ENCODE data around the gene IDH1. TPM values are rescaled to one million over a fixed set of nuclear protein-coding genes. Genes with fewer than 3 reads are reported as not detected.

The IDH1 gene
- total and polyA plus RNA-seq, 7 experiments from 2014 or later: 1.8 to 26.4 (median 16.0) TPM

DNA sequence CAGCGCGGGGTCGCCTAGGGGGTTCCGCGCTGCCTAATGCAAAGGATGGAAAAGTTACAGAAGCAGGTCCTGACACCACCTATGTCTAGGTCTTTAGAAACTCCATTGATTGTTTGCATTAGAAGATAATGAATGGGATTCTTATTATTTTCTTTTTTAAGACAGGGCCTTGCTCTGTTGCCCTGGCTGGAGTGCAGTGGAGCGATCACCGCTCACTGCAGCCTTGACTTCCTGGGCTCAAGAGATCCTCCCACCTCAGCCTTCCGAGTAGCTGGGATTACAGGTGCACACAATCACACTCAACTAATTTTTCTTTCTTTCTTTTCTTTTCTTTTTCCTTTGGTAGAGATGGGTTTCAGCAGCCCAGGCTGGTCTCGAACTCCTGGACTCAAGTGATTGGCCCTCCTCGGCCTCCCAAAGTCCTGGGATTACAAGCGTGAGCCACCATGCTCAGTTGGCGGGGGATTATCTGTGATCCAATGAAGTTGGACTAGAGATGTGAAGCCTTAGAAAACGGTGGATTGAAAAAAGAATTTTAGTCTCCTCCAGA lies 761 bp upstream of the IDH1 start:
- intact Hi-C loops (cut with micrococcal nuclease): loop anchor here (1.0 to 10.0 kb wide), 6 partner anchors 11 to 1915 kb away; partner anchors contain the start of genes CCNYL1 (in 2 of the 2), KANSL1L (in 1 of the 2), KLF7 (in 1 of the 2) and METTL21A (in 1 of the 2)
- Histone ChIP-seq H3K36me3 (ENCODE audit: control insufficient read depth in 2 of 3, insufficient read depth in 3 of 3, low read length in 3 of 3) (no peaks in the 10 kb centered on the region), H3K4me1 (ENCODE audit: control insufficient read depth in 2 of 2, insufficient read depth in 2 of 2, low read length in 2 of 2) (peaks cover 0 to 9% of the 10 kb centered on the region in 2 donors), H3K27ac (ENCODE audit: low read depth, low read length) (peak overlapping the region; percentile 62), H3K9me3 (ENCODE audit: control insufficient read depth in 2 of 3, low read length in 3 of 3) (no peaks in the 10 kb centered on the region), H3K27me3 (ENCODE audit: control insufficient read depth in 2 of 2, insufficient read depth in 2 of 2, low read length in 2 of 2) (no peaks in the 10 kb centered on the region), H3K4me3 (ENCODE audit: low read length) (peak overlapping the region; percentile 70)
- no peak for ATAC-seq
- H3K27ac Mint-ChIP-seq: peak overlapping the region in 8 of 9 donors; percentile 39 to 91 (median 82)
- no peak for DNase-seq
- peak overlapping the region; percentile 93 to 100 (median 97) for H3K4me3 Mint-ChIP-seq
- ChIA-PET CTCF (interaction anchor here (1.4 to 1.7 kb wide), 3 partner anchors 10 to 11 kb away, joined by 3 to 6 read pairs (median 3); partner anchors contain the start of gene PIKFYVE), POLR2A (interaction anchor here (3.7 kb wide), 1 partner anchor 10 kb away, joined by 32 read pairs; the partner anchor contains the start of gene PIKFYVE)
- H3K4me1 Mint-ChIP-seq: peaks cover 8 to 28% (median 23%) of the 10 kb centered on the region in 7 donors
- H3K9me3 Mint-ChIP-seq: no peaks in the 10 kb centered on the region
- H3K36me3 Mint-ChIP-seq: peaks cover 0 to 12% (median 4%) of the 10 kb centered on the region in 5 donors
- peaks cover 0 to 3% (median 0%) of the 10 kb centered on the region in 5 donors for H3K27me3 Mint-ChIP-seq

GRCh38 chr2:208254118-208254870 lies 577 bp downstream of the IDH1 start:
- H3K27ac Mint-ChIP-seq: peak overlapping the region; percentile 47 to 91 (median 79)
- peak; percentile 77 for ATAC-seq
- ChIA-PET POLR2A (interaction anchor here (0.7 to 3.7 kb wide), 3 partner anchors 11 to 181 kb away, joined by 3 to 32 read pairs (median 5); partner anchors contain the start of gene PIKFYVE), CTCF (interaction anchor here (1.0 to 1.9 kb wide), 5 partner anchors 9 to 79 kb away, joined by 3 to 12 read pairs (median 6); partner anchors contain the start of gene PIKFYVE)
- peaks cover 8 to 28% (median 23%) of the 10 kb centered on the region in 7 donors for H3K4me1 Mint-ChIP-seq
- intact Hi-C loops (cut with micrococcal nuclease): loop anchor here (1.0 to 10.0 kb wide), 10 partner anchors 12 to 1918 kb away; partner anchors contain the start of genes CCNYL1 (in 2 of the 2), KANSL1L (in 2 of the 2), FASTKD2 (in 1 of the 2) and KLF7 (in 1 of the 2)
- no peaks in the 10 kb centered on the region for H3K9me3 Mint-ChIP-seq
- no peaks in the 10 kb centered on the region for H3K27me3 Mint-ChIP-seq
- peak overlapping the region; percentile 93 to 100 (median 97) for H3K4me3 Mint-ChIP-seq
- H3K36me3 ChIP-seq (ENCODE audit: control insufficient read depth in 2 of 3, insufficient read depth in 3 of 3, low read length in 3 of 3): peaks cover 0 to under 1% (median 0%) of the 10 kb centered on the region in 3 experiments
- H3K4me3 ChIP-seq (ENCODE audit: low read length): peak overlapping the region; percentile 70
- no peaks in the 10 kb centered on the region for H3K27me3 ChIP-seq (ENCODE audit: control insufficient read depth in 2 of 2, insufficient read depth in 2 of 2, low read length in 2 of 2)
- H3K9me3 ChIP-seq (ENCODE audit: control insufficient read depth in 2 of 3, low read length in 3 of 3): no peaks in the 10 kb centered on the region
- peaks cover 0 to 9% of the 10 kb centered on the region in 2 donors for H3K4me1 ChIP-seq (ENCODE audit: control insufficient read depth in 2 of 2, insufficient read depth in 2 of 2, low read length in 2 of 2)
- peak overlapping the region; percentile 62 for H3K27ac ChIP-seq (ENCODE audit: low read depth, low read length)
- peak; percentile 66 to 85 (median 70) for DNase-seq
- peaks cover 0 to 17% (median 11%) of the 10 kb centered on the region in 5 donors for H3K36me3 Mint-ChIP-seq

DNA sequence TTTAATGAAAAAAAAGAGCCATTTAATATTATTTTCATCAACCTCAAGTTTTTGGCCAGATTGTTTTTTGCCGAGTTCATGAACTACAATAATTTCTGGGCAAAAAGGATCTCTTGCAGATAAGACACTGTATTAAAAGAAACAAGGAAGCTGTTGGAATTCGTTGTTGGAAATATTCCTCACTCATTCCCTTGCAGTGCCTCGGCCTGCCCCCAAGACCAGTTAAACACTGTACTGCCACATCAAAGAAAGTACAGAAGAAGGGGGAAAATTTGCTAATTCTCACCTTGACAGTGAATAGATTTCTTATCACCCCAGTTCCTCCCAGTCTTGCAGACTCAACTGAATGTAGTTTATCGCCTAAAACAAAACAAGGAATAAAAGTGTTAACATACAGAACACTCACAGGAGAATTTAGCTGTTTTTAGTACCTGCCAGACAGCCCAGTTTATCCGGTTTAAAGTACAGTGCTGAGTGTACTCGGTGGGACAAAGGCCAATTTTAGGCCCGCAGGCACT lies 1.2 kb downstream of the IDH1 start:
- POLR2A ChIA-PET: interaction anchor here (0.7 to 3.7 kb wide), 3 partner anchors 12 to 181 kb away, joined by 3 to 32 read pairs (median 5); partner anchors contain the start of gene PIKFYVE
- peak in 2 of 9 donors; percentile 12 to 22 for DNase-seq

DNA sequence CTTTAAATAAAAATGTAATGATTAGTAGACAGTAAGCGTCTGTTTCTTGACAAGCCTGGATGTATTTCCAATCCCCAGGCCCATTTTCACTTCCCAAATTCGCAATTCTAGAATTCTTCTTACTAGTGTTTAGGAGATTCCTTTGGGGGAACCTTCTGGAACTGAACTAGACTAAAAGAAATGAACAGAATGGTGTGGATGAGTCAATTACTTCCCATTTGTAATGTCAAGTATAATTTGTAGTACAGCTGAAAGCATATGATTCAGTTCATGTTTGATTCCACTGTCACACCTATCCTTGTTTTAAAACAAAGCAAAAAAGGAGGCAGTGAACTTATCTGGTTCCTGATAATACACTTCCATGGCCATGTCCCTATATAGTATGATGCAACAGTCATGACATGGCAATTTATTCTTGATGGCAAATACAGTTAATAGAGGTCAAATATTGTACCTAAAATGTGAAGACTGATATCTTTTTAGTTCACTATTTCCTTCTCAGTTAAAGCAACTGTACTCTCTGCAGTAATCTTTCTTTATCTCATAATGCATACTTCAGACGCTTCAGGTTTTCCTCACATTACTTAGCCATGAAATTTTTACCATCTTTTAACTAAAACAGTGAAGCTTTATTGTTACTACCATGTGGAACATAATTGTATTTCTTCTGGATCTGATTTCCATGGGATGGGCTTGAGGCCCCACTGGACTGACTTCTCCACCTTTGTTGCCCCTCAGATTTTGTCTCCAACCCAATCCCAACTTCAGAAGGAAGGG lies 2.0 kb downstream of the IDH1 start:
- H3K36me3 ChIP-seq (ENCODE audit: control insufficient read depth in 2 of 3, insufficient read depth in 3 of 3, low read length in 3 of 3): peaks cover 0 to 12% (median 0%) of the 10 kb centered on the region in 3 experiments
- no peaks in the 10 kb centered on the region for H3K9me3 Mint-ChIP-seq
- CTCF ChIA-PET: interaction anchor here (0.6 to 1.8 kb wide), 3 partner anchors 18 to 26 kb away, joined by 3 to 7 read pairs (median 3); no protein-coding TSS in a partner anchor
- DNase-seq (no peak), ATAC-seq (no peak)
- H3K36me3 Mint-ChIP-seq: peaks cover 0 to 28% (median 18%) of the 10 kb centered on the region in 5 donors
- no peaks in the 10 kb centered on the region for H3K9me3 ChIP-seq (ENCODE audit: control insufficient read depth in 2 of 3, low read length in 3 of 3)
- POLR2A ChIA-PET: interaction anchor here (3.7 kb wide), 1 partner anchor 12 kb away, joined by 32 read pairs; the partner anchor contains the start of gene PIKFYVE
- H3K27me3 ChIP-seq (ENCODE audit: control insufficient read depth in 2 of 2, insufficient read depth in 2 of 2, low read length in 2 of 2): no peaks in the 10 kb centered on the region
- H3K4me3 Mint-ChIP-seq: peak overlapping the region; percentile 16 to 100 (median 96)
- H3K27ac ChIP-seq (ENCODE audit: low read depth, low read length): no peak overlapping the region
- peaks cover 8 to 28% (median 23%) of the 10 kb centered on the region in 7 donors for H3K4me1 Mint-ChIP-seq
- no peak overlapping the region for H3K4me3 ChIP-seq (ENCODE audit: low read length)
- intact Hi-C loops (cut with micrococcal nuclease): loop anchor here (5.0 to 10.0 kb wide), 3 partner anchors 1088 to 1919 kb away; partner anchors contain the start of genes KANSL1L (in 1 of the 2) and KLF7 (in 1 of the 2)
- H3K4me1 ChIP-seq (ENCODE audit: control insufficient read depth in 2 of 2, insufficient read depth in 2 of 2, low read length in 2 of 2): peaks cover 0 to 9% of the 10 kb centered on the region in 2 donors
- no peaks in the 10 kb centered on the region for H3K27me3 Mint-ChIP-seq
- H3K27ac Mint-ChIP-seq: peak overlapping the region in 6 of 9 donors; percentile 10 to 77 (median 47)

More for the DNA sequence above, 1.2 kb downstream of the IDH1 start:
- H3K4me1 Mint-ChIP-seq: peaks cover 8 to 28% (median 23%) of the 10 kb centered on the region in 7 donors
- no peaks in the 10 kb centered on the region for H3K27me3 Mint-ChIP-seq
- H3K4me3 Mint-ChIP-seq: peak overlapping the region; percentile 93 to 100 (median 97)
- Histone ChIP-seq H3K4me3 (ENCODE audit: low read length) (peak overlapping the region; percentile 70), H3K36me3 (ENCODE audit: control insufficient read depth in 2 of 3, insufficient read depth in 3 of 3, low read length in 3 of 3) (peaks cover 0 to 6% (median 0%) of the 10 kb centered on the region in 3 experiments), H3K27me3 (ENCODE audit: control insufficient read depth in 2 of 2, insufficient read depth in 2 of 2, low read length in 2 of 2) (no peaks in the 10 kb centered on the region), H3K4me1 (ENCODE audit: control insufficient read depth in 2 of 2, insufficient read depth in 2 of 2, low read length in 2 of 2) (peaks cover 0 to 9% of the 10 kb centered on the region in 2 donors), H3K9me3 (ENCODE audit: control insufficient read depth in 2 of 3, low read length in 3 of 3) (no peaks in the 10 kb centered on the region), H3K27ac (ENCODE audit: low read depth, low read length) (peak overlapping the region; percentile 62)
- CTCF ChIA-PET: interaction anchor here (1.0 to 1.9 kb wide), 5 partner anchors 11 to 78 kb away, joined by 3 to 12 read pairs (median 6); partner anchors contain the start of gene PIKFYVE
- peaks cover 0 to 21% (median 11%) of the 10 kb centered on the region in 5 donors for H3K36me3 Mint-ChIP-seq
- intact Hi-C loops (cut with micrococcal nuclease): loop anchor here (1.0 to 10.0 kb wide), 10 partner anchors 13 to 1919 kb away; partner anchors contain the start of genes CCNYL1 (in 2 of the 2), KANSL1L (in 2 of the 2), FASTKD2 (in 1 of the 2) and KLF7 (in 1 of the 2)
- ATAC-seq: no peak
- no peaks in the 10 kb centered on the region for H3K9me3 Mint-ChIP-seq
- H3K27ac Mint-ChIP-seq: peak overlapping the region in 6 of 9 donors; percentile 28 to 82 (median 73)

GRCh38 chr2:208251098-208251497 lies 3.8 kb downstream of the IDH1 start:
- Mint-ChIP-seq H3K9me3 (no peaks in the 10 kb centered on the region), H3K36me3 (peaks cover 0 to 37% (median 21%) of the 10 kb centered on the region in 5 donors), H3K27ac (no peak overlapping the region), H3K27me3 (no peaks in the 10 kb centered on the region), H3K4me1 (peaks cover 8 to 23% (median 22%) of the 10 kb centered on the region in 7 donors), H3K4me3 (no peak overlapping the region)
- intact Hi-C loops (cut with micrococcal nuclease): loop anchor here (5.0 to 10.0 kb wide), 3 partner anchors 1086 to 1921 kb away; partner anchors contain the start of genes KANSL1L (in 1 of the 2) and KLF7 (in 1 of the 2)
- H3K9me3 ChIP-seq (ENCODE audit: control insufficient read depth in 2 of 3, low read length in 3 of 3): no peaks in the 10 kb centered on the region
- ChIA-PET POLR2A (no interaction called here), CTCF (no interaction called here)
- H3K27me3 ChIP-seq (ENCODE audit: control insufficient read depth in 2 of 2, insufficient read depth in 2 of 2, low read length in 2 of 2): no peaks in the 10 kb centered on the region
- DNase-seq: no peak
- H3K36me3 ChIP-seq (ENCODE audit: control insufficient read depth in 2 of 3, insufficient read depth in 3 of 3, low read length in 3 of 3): peaks cover 0 to 22% (median 10%) of the 10 kb centered on the region in 3 experiments
- H3K4me3 ChIP-seq (ENCODE audit: low read length): no peak overlapping the region
- peaks cover 0 to 9% of the 10 kb centered on the region in 2 donors for H3K4me1 ChIP-seq (ENCODE audit: control insufficient read depth in 2 of 2, insufficient read depth in 2 of 2, low read length in 2 of 2)
- no peak overlapping the region for H3K27ac ChIP-seq (ENCODE audit: low read depth, low read length)
- no peak for ATAC-seq
